GM23338 (cell line): Measurements from ENCODE around the gene CPXM1. TPM values are rescaled to one million over a fixed set of nuclear protein-coding genes. Genes with fewer than 3 reads are reported as not detected.

ENCODE experiments used
- ATAC-seq: fragments of 200-7000 bp; cut with Tn5 transposase; 3 replicates; pipeline ENCODE4 v1.9.1; 2020
- DNase-seq: peaks from one replicate; pipeline ENCODE4 v3.0.0-alpha.2; 2015; ENCODE audit warnings: low spot score
- H2AFZ ChIP-seq: fragments of 200-600 bp; sonication (generic); 2 replicates; pipeline ENCODE4 v1.8.0; 2016; ENCODE audit warnings: antibody characterized with exemption, mild to moderate bottlenecking, moderate library complexity
- H3F3A ChIP-seq: fragments of 200-600 bp; sonication (generic); replicated peaks from 2 replicates; pipeline ENCODE4 v1.8.0; 2017; ENCODE audit warnings: antibody characterized with exemption, mixed run types, low read depth
- H3K27ac ChIP-seq: fragments of 200-600 bp; sonication (generic); 2 replicates; pipeline ENCODE4 v1.6.1; 2016; ENCODE audit warnings: low read depth
- H3K27me3 ChIP-seq: fragments of 200-600 bp; sonication (generic); 2 replicates; pipeline ENCODE4 v1.8.0; 2016; ENCODE audit warnings: mild to moderate bottlenecking, mixed run types, moderate library complexity; ENCODE audit not compliant: insufficient read depth
- H3K36me3 ChIP-seq: fragments of 200-600 bp; sonication (generic); 2 replicates; pipeline ENCODE4 v1.8.0; 2016; ENCODE audit warnings: mild to moderate bottlenecking; ENCODE audit not compliant: insufficient read depth
- H3K4me1 ChIP-seq: fragments of 200-600 bp; sonication (generic); 2 replicates; pipeline ENCODE4 v1.8.0; 2016; ENCODE audit warnings: mild to moderate bottlenecking, moderate library complexity; ENCODE audit not compliant: insufficient read depth
- H3K4me2 ChIP-seq: fragments of 200-600 bp; sonication (generic); 2 replicates; pipeline ENCODE4 v1.7.1; 2017; ENCODE audit warnings: mixed run types
- H3K4me3 ChIP-seq: fragments of 200-600 bp; sonication (generic); 2 replicates; pipeline ENCODE4 v1.6.1; 2016; ENCODE audit warnings: mixed run types
- H3K79me2 ChIP-seq: fragments of 200-600 bp; sonication (generic); replicated peaks from 2 replicates; pipeline ENCODE4 v1.8.0; 2017; ENCODE audit warnings: mild to moderate bottlenecking; ENCODE audit not compliant: insufficient read depth
- H3K9me2 ChIP-seq: fragments of 200-600 bp; sonication (generic); 2 replicates; pipeline ENCODE4 v1.8.0; 2017; ENCODE audit not compliant: insufficient read depth
- H4K20me1 ChIP-seq: fragments of 200-600 bp; sonication (generic); replicated peaks from 2 replicates; pipeline ENCODE4 v1.8.0; 2017; ENCODE audit warnings: mild to moderate bottlenecking; ENCODE audit not compliant: insufficient read depth
- H3K27ac Mint-ChIP-seq: 2 replicates; pipeline ENCODE4 v1.8.0; 2020; ENCODE audit warnings: inconsistent platforms, mild to moderate bottlenecking, moderate library complexity, mixed read lengths
- H3K27me3 Mint-ChIP-seq: 3 replicates; pipeline ENCODE4 v1.8.0; 2022; ENCODE audit warnings: low read depth, mild to moderate bottlenecking, moderate library complexity, mixed read lengths, inconsistent platforms; ENCODE audit not compliant: insufficient read depth, poor library complexity
- H3K36me3 Mint-ChIP-seq: 3 replicates; pipeline ENCODE4 v1.8.0; 2021; ENCODE audit warnings: low read depth, mild to moderate bottlenecking, inconsistent platforms, moderate library complexity, mixed read lengths
- H3K4me1 Mint-ChIP-seq: 3 replicates; pipeline ENCODE4 v1.8.0; 2020; ENCODE audit warnings: mild to moderate bottlenecking, inconsistent platforms, mixed read lengths
- H3K4me3 Mint-ChIP-seq: 3 replicates; pipeline ENCODE4 v1.8.0; 2021; ENCODE audit warnings: moderate library complexity, mild to moderate bottlenecking, inconsistent platforms, mixed read lengths
- H3K9me3 Mint-ChIP-seq: 3 replicates; pipeline ENCODE4 v1.8.0; 2020; ENCODE audit warnings: moderate library complexity, mild to moderate bottlenecking, inconsistent platforms, mixed read lengths
- CREB1 ChIP-seq: fragments of 250-450 bp; sonication (Bioruptor Pico); IDR thresholded peaks from 2 replicates; pipeline ENCODE4 v1.5.0; 2020; ENCODE audit warnings: low read depth, mild to moderate bottlenecking, moderate library complexity
- CTCF ChIP-seq, 2 experiments: fragments of 200-600 bp in 1 of 2; sonication (generic) in 1 of 2; conservative IDR thresholded peaks; 2 replicates each; pipeline versions ENCODE4 v1.5.1 to v1.6.1; 2016 to 2017; ENCODE audit warnings: antibody characterized with exemption in 2 of 2, low read depth in 2 of 2, mild to moderate bottlenecking in 2 of 2, moderate library complexity in 1 of 2
- ETS1 ChIP-seq: IDR thresholded peaks from 2 replicates; pipeline ENCODE4 v1.6.1; 2016; ENCODE audit warnings: antibody characterized with exemption
- EZH2 ChIP-seq: fragments of 200-600 bp; sonication (generic); IDR thresholded peaks from one replicate; pipeline ENCODE4 v1.8.0; 2017; ENCODE audit warnings: antibody characterized with exemption, mild to moderate bottlenecking, low read depth; ENCODE audit not compliant: unreplicated experiment
- EZH2phosphoT487 ChIP-seq: fragments of 200-600 bp; sonication (generic); IDR thresholded peaks from one replicate; pipeline ENCODE4 v1.8.1; 2018; ENCODE audit warnings: antibody characterized with exemption; ENCODE audit not compliant: unreplicated experiment
- JUNB ChIP-seq: IDR thresholded peaks from one replicate; pipeline ENCODE4 v1.6.1; 2016; ENCODE audit warnings: antibody characterized with exemption; ENCODE audit not compliant: unreplicated experiment
- NANOG ChIP-seq: IDR thresholded peaks from 2 replicates; pipeline ENCODE4 v1.6.1; 2016; ENCODE audit warnings: antibody characterized with exemption, borderline replicate concordance
- POLR2AphosphoS5 ChIP-seq: IDR thresholded peaks from 2 replicates; pipeline ENCODE4 v1.6.1; 2016; ENCODE audit warnings: antibody characterized with exemption, low read depth
- REST ChIP-seq: IDR thresholded peaks from one replicate; pipeline ENCODE4 v1.6.1; 2018; ENCODE audit warnings: antibody characterized with exemption; ENCODE audit not compliant: unreplicated experiment
- STAT1 ChIP-seq: IDR thresholded peaks from one replicate; pipeline ENCODE4 v1.6.1; 2016; ENCODE audit warnings: antibody characterized with exemption; ENCODE audit not compliant: unreplicated experiment
- ZNF114 ChIP-seq: fragments of 250-450 bp; sonication (Bioruptor Pico); IDR thresholded peaks from 2 replicates; pipeline ENCODE4 v1.5.0; 2020; ENCODE audit warnings: mild to moderate bottlenecking, moderate library complexity
- ZNF331 ChIP-seq: fragments of 250-450 bp; sonication (Bioruptor Pico); IDR thresholded peaks from 2 replicates; pipeline ENCODE4 v1.5.0; 2020; ENCODE audit warnings: low read depth, mild to moderate bottlenecking, moderate library complexity
- polyA plus RNA-seq: library from polyadenylated mRNA; unstranded; fragments of >200 nt; fragmentation: Nextera tagmentation; extraction: Ambion mirVana; gene quantifications from 2 replicates; pipeline ENCODE4 v1.2.1, GENCODE V29; 2016
- total RNA-seq: library from RNA; depleted of rRNA; stranded (reverse); fragments of >200 nt; shearing (Covaris generic); gene quantifications from 2 replicates; pipeline ENCODE4 v1.2.3, GENCODE V29; 2014
- TF ChIP-seq, protein P1 (sequence below): fragments of 250-450 bp; sonication (Bioruptor Pico); IDR thresholded peaks from 2 replicates; pipeline ENCODE4 v1.5.0; 2020; ENCODE audit warnings: mild to moderate bottlenecking, moderate library complexity

The CPXM1 gene
- total and polyA plus RNA-seq, 2 experiments from 2014 or later, result 17.0 to 29.3 TPM

- H3K27ac ChIP-seq, result no peak overlapping the region
- no peaks in the 10 kb centered on the region for H3K79me2 ChIP-seq
- no peak overlapping the region for H3K4me3 ChIP-seq
- no peaks in the 10 kb centered on the region for H3K4me1 ChIP-seq
- H3K4me1 Mint-ChIP-seq, result no peaks in the 10 kb centered on the region
- H3K27me3 ChIP-seq, result peaks cover 35% of the 10 kb centered on the region
- no peak overlapping the region for H3K4me2 ChIP-seq
- no peak overlapping the region for H3K27ac Mint-ChIP-seq
- H3F3A ChIP-seq, result no peaks in the 10 kb centered on the region
- DNase-seq (no peak), ATAC-seq (no peak)
- TF ChIP-seq EZH2phosphoT487 (no peak), REST (no peak), POLR2AphosphoS5 (no peak), JUNB (no peak), ZNF331 (CRISPR knock-in tag) (no peak), NANOG (no peak), STAT1 (no peak), EZH2 (no peak), ETS1 (no peak), CREB1 (CRISPR knock-in tag) (no peak), CTCF (conservative IDR thresholded peaks at IDR 0.05; ENCODE audit: low read depth in 2 of 2) (no peak), ZNF114 (no peak)
- TF ChIP-seq, protein P1, sequence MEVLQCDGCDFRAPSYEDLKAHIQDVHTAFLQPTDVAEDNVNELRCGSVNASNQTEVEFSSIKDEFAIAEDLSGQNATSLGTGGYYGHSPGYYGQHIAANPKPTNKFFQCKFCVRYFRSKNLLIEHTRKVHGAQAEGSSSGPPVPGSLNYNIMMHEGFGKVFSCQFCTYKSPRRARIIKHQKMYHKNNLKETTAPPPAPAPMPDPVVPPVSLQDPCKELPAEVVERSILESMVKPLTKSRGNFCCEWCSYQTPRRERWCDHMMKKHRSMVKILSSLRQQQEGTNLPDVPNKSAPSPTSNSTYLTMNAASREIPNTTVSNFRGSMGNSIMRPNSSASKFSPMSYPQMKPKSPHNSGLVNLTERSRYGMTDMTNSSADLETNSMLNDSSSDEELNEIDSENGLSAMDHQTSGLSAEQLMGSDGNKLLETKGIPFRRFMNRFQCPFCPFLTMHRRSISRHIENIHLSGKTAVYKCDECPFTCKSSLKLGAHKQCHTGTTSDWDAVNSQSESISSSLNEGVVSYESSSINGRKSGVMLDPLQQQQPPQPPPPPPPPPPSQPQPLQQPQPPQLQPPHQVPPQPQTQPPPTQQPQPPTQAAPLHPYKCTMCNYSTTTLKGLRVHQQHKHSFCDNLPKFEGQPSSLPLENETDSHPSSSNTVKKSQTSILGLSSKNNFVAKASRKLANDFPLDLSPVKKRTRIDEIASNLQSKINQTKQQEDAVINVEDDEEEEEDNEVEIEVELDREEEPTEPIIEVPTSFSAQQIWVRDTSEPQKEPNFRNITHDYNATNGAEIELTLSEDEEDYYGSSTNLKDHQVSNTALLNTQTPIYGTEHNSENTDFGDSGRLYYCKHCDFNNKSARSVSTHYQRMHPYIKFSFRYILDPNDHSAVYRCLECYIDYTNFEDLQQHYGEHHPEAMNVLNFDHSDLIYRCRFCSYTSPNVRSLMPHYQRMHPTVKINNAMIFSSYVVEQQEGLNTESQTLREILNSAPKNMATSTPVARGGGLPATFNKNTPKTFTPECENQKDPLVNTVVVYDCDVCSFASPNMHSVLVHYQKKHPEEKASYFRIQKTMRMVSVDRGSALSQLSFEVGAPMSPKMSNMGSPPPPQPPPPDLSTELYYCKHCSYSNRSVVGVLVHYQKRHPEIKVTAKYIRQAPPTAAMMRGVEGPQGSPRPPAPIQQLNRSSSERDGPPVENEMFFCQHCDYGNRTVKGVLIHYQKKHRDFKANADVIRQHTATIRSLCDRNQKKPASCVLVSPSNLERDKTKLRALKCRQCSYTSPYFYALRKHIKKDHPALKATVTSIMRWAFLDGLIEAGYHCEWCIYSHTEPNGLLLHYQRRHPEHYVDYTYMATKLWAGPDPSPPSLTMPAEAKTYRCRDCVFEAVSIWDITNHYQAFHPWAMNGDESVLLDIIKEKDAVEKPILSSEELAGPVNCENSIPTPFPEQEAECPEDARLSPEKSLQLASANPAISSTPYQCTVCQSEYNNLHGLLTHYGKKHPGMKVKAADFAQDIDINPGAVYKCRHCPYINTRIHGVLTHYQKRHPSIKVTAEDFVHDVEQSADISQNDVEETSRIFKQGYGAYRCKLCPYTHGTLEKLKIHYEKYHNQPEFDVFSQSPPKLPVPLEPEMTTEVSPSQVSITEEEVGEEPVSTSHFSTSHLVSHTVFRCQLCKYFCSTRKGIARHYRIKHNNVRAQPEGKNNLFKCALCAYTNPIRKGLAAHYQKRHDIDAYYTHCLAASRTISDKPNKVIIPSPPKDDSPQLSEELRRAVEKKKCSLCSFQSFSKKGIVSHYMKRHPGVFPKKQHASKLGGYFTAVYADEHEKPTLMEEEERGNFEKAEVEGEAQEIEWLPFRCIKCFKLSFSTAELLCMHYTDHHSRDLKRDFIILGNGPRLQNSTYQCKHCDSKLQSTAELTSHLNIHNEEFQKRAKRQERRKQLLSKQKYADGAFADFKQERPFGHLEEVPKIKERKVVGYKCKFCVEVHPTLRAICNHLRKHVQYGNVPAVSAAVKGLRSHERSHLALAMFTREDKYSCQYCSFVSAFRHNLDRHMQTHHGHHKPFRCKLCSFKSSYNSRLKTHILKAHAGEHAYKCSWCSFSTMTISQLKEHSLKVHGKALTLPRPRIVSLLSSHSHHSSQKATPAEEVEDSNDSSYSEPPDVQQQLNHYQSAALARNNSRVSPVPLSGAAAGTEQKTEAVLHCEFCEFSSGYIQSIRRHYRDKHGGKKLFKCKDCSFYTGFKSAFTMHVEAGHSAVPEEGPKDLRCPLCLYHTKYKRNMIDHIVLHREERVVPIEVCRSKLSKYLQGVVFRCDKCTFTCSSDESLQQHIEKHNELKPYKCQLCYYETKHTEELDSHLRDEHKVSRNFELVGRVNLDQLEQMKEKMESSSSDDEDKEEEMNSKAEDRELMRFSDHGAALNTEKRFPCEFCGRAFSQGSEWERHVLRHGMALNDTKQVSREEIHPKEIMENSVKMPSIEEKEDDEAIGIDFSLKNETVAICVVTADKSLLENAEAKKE (CRISPR knock-in tag), result no peak
- no peak overlapping the region for H3K4me3 Mint-ChIP-seq
- no peaks in the 10 kb centered on the region for H4K20me1 ChIP-seq
- H3K27me3 Mint-ChIP-seq, result peaks cover 4% of the 10 kb centered on the region
- peaks cover 5% of the 10 kb centered on the region; the same call in 2 of the 3 replicates for H3K9me3 Mint-ChIP-seq
- no peak overlapping the region for H2AFZ ChIP-seq
- no peaks in the 10 kb centered on the region for H3K36me3 ChIP-seq
- no peaks in the 10 kb centered on the region for H3K9me2 ChIP-seq
- 0 out of 3 replicates have a peak, but pooled peaks cover 4% of the 10 kb centered on the region for H3K36me3 Mint-ChIP-seq
These were observed 28.9 kb upstream of the CPXM1 start for GRCh38 chr20:2829376-2829775.
